ENCODE measurements around the gene RPN2.

Gene RPN2

DNA sequence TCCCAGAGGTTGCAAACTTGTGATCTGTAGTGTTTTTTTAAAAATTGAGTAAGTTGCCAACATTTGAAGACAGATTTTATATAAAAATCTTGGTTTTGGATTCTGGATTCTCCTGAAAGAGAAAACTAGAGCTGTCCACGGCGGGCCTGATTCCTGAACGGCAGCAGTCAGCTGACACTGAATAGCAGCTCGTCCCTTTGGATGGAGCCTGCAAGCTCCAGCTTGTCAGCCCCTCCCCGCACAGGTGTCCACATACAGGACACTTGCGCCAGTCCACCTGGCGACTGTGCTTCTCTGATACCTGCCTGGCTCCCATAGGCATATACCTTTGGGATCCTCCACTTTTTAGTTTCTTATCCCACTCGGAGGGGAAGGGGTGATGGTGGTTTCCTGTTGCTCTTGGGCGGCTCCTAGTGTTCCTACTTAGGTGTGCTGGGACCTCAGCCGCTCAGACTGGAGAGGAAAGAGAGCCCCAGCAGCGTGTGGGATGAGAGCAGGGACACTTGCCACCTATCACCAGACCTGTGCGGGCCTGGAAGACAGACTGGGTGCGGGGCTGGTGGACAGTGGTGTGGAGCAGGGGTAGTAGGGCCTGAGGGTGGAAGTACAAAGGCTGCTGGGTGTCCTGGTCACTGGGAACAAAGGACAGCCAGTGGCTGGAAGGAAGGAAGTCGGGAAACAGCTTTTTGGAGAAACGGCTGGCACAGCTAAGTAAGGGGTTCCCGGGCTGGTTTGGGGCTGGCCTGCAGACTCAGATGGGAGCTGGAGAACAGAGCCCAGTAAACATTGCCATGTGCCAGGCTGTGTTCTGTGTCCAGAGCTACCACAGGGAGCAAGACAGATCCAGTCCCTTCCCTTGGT lies 64.2 kb downstream of the RPN2 start:
- DNase-seq (ENCODE audit: low spot score), result no peak

- no peak for DNase-seq (ENCODE audit: low spot score)
Measured at GRCh38 chr20:37243937-37244571, 64.9 kb downstream of the RPN2 start.

- DNase-seq (ENCODE audit: low spot score), result no peak
Measured at GRCh38 chr20:37244572-37244957, 65.4 kb downstream of the RPN2 start.

DNA sequence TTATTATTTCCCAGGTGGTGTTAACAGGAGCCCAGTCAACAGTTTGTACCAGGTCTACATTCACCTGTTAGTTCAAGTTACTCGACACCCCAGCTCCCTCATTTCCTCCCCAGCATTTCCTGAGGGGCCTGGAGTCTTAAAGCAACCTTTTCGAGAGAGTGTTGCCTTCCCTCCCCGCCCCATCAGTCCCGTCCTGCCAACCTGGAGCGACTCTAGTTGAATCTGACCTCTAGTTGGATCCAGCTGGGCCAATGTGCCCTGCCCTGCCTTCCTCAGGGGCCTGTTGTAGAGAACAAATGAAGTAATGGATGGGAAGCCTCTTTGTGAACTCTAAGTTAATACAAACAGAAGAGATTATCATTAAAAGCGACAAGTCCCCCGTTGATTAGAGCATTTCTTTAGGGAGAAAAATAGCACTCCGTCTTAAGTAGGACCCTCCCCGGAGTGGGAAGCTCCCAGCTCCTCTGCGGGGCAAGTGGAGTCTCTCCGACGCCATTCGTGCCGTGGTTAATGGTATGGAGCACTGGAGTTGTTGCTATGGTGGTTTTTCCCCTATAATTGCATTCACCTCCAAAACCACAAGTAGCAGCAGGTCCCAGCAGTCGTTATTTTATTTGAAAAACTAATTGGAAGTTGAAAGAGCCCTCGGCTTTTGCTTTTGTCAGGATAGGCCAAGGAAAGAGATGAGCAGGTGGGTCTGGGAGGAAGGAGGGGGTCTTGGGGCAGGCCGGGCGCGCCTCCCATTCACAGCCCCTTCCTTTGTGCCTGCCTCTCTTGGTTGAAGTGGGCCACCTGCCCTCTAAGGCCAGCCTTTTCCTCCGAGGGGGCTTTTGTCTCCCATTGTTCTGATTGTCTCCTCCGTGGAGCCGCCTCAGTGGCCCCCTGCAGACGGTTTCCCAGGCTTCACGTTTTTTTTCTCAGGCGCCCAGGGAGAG lies 66.4 kb downstream of the RPN2 start:
- DNase-seq (ENCODE audit: low spot score), result no peak

- no peak for DNase-seq (ENCODE audit: low spot score)
Measured at GRCh38 chr20:37246736-37247135, 67.6 kb downstream of the RPN2 start.

DNA sequence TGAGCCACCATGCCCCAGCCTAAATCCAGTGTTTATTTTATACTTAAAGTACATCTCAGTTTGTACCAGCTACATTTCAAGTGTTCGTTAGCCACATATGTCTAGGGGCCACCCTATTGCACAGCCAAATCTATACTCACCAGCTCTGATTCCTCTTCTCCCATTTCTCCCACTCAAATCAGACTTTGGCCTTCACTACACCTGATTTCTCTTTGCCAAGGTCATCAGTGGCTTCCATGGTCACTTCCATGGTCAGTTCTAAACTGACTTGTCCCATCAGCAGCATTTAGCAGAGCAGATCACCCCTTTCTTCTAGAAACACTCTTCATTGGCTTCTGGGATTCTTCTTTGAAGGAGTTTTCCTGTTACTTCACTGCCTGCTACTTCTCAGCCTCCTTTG lies 68.4 kb downstream of the RPN2 start:
- no peak for DNase-seq (ENCODE audit: low spot score)

- no peak for DNase-seq (ENCODE audit: low spot score)
Measured at GRCh38 chr20:37249304-37249703, 70.2 kb downstream of the RPN2 start.

DNA sequence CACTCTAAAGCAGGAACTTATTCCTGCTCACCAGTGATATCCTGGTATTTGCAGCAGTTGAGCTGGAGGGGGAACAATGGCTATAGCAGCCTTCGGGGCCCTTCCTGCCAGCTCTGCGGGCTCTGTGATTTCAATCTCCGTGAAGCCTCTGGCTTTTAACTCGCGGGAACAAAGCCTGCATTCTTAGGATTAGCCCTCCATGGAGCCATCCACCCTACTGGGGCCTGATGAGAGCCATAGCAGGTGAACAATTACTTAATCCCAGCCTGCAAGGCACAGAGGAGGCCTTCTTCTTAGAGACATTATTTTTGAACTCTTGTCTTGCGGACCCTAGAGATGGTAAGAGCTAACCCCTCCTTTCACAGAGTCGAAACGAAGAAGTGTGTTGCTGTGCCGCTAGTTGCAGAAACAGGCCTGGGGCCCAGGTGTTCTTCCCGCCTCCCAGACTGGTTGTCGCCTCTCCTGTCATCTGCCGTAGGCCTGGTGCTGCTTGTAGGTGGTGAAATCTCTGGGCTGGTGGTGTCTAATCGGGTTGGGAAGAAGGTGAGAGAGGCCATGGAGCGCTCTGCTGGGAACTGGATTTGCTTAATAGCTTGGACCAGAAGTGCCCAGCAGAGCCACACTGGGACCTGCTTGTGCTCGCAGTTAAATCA lies 72.8 kb downstream of the RPN2 start:
- no peak for DNase-seq (ENCODE audit: low spot score)

DNA sequence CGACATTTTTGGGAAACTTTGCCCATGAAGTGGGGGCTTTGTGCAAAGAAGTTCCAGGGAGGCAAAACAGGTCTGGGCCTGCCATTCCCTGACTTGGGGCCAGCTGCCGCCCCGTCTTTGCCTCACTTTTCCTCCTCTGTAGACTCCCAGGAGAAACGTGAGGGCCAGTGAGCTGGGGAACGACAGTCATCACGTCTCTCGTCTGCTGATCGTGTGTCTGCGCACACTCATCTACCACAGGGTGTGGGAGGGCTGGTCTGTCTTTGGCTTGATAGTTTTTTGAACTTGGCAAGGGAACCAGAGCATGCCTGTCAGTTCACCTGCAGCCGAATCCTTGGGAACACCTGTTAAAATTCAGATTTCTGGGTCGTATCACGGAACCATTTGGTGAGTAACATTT lies 74.0 kb downstream of the RPN2 start:
- DNase-seq (ENCODE audit: low spot score), result no peak

DNA sequence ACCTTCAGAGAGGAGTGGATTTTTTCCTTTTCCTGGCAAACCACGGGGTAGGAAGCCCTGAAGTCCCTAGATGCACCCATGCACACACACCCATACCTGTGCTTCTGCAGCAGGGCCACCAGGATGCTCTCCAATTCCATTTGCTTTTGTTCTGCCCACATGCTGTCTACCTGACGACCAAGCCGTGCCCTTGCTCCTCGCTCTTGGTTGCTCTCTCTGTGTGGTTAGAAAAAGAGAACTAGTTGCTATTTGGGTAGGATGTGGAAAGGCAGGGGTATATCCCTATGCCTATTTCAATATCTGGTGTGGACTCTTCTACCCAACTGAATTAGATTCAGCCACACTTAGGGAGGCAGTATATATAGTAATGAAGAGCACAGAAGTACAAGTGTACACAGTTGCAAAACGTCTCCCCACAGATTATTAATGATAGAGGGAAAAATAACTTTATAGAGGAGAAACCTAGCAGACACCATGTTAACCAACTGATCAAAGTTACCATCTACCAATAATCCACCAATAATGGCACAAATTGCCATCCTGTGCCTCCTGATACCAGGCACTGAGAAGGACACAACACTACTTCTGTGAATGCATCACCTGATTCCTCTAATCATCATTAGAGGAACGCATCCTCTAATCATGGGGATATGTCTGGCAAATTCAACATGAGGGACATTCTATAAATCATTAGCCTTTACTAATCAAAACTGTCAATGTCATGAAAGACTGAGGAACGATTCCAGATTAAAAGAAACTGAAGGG lies 75.2 kb downstream of the RPN2 start:
- DNase-seq (ENCODE audit: low spot score), result no peak

GRCh38 chr20:37256286-37256685 lies 77.2 kb downstream of the RPN2 start:
- DNase-seq (ENCODE audit: low spot score), result no peak

- DNase-seq (ENCODE audit: low spot score), result no peak
Measured at GRCh38 chr20:37257530-37257929, 78.4 kb downstream of the RPN2 start.

GRCh38 chr20:37257988-37258387 lies 78.9 kb downstream of the RPN2 start:
- DNase-seq (ENCODE audit: low spot score), result no peak

GRCh38 chr20:37259031-37259430 lies 79.9 kb downstream of the RPN2 start:
- DNase-seq (ENCODE audit: low spot score), result no peak

DNA sequence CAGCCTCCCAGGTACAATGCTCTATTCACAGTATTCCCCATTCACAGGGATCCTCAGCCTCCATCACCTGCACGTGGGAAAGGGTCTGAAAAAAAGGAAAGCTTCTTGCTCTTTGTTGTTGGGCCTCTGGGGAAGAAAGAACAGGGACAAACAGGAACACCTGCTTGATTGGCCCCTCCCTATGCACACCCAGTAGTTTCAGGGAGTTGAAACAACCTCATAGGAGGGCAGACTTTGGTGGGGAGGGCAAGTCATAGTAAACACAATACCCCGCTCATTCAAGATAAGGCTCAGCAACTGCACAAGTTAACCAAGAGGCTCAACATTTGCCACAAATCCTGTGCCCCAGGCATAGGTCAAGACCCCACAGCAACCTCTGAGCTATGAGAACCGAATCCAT lies 80.7 kb downstream of the RPN2 start:
- DNase-seq (ENCODE audit: low spot score), result no peak

- DNase-seq (ENCODE audit: low spot score), result no peak
Measured at GRCh38 chr20:37260923-37261322, 81.8 kb downstream of the RPN2 start.

DNA sequence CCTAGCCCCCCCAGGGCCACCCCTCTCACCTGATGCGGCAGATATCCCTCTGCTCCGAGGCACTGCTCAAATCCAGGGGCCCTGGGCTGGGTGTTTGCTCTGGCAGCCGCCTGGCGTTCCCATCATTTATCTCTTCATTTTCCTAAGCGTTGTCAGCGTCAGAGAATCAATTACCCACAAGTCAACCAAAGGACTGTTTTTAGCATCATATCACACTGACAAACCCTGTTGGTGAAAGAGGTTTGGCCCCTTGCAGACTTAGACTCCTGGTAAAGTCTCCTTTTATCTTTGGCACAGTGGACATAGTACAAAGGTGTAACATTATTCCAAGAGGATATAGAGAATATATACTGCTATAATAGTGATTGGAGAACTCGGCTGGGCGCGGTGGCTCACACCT lies 82.6 kb downstream of the RPN2 start, which contains the start of gene GHRH:
GHRH (minus strand) TSS at position 101 of the 400 bp plus-strand sequence. CDS start 4,925 bp downstream, outside the sequence.
- no peak for DNase-seq (ENCODE audit: low spot score)

DNA sequence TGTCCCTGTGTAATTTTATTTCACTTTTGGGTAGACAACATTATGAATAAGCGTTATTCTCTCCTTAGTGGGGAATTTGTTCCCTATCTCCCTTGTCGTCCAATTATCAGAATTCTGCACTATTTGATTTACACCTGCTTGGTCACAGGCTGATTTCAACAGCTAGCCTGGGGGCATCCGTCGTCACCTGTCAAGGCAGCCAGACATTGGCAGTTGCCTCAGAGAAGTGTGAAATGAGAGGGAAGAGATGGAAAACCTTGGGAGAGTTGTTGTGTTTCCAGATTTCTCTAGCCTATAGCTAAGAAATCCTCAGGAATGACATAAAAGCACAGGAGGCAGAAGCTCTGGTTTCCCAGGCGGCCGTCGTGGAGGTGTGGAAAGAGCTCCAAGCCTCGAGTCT lies 83.4 kb downstream of the RPN2 start:
- no peak for DNase-seq (ENCODE audit: low spot score)

GRCh38 chr20:37263686-37264085 lies 84.6 kb downstream of the RPN2 start:
- DNase-seq (ENCODE audit: low spot score), result no peak

DNA sequence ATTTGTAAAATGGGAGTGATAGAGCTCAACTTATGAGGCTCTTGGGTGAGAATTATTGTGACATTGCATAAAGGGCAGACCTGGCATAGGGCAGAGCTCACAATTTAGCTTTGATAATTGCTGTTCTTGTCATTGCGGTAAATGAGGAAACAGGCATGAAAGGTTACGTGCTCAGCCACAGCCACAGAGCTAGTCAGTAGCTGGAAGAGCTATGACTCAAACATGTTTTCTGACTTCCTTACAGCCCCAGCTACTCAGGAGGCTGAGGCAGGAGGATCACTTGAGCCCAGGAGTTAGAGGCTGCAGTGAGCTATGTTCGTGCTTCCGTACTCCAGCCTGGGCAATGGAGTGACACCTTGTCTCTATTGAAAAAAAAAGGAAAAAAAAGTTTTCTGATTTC lies 86.0 kb downstream of the RPN2 start:
- no peak for DNase-seq (ENCODE audit: low spot score)

Data from AG08395 (cell line).